Activated CD8-positive, alpha-beta memory T cell treated with anti-CD3 and anti-CD28 coated beads, Interleukin-2, amount 50 U/mL, for 1 hour (primary cell): ENCODE measurements around the gene GNAZ.
"Not testable (repeated sequence)": the region's sequence is repeated elsewhere in the genome, so short reads cannot be mapped to it uniquely, and the experiment has no call there.

Source experiments
- DNase-seq: peaks from one replicate; pipeline ENCODE4 v3.0.0-alpha.2; 2020; ENCODE audit errors: extremely low read depth

The GNAZ gene

GRCh38 chr22:23044570-23044969 lies 25.7 kb upstream of the GNAZ start:
- DNase-seq: no peak

GRCh38 chr22:23045461-23045860 lies 24.9 kb upstream of the GNAZ start:
- DNase-seq: no peak

DNA sequence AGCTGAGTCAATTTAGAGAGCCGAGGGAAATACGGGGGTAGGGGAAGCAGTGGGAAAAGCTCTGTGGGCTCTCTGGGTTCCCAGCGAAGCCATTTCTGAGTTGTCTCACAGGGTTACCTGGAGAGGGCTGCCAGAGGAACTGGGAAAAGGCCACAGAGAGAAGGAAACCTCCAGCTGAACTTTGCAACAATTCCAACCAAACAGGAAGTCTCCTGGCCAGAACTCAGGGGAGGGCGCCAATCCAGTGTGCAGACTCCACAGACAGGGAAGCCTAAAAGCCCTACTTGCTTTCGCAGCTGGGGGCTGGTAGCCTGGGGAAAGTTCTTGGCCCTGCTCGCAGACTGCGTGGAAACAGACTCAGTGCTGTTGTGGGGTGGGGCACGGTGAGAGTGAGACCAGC lies 23.1 kb upstream of the GNAZ start:
- no peak for DNase-seq

- no peak for DNase-seq
These were observed 22.6 kb upstream of the GNAZ start for GRCh38 chr22:23047742-23048141.

GRCh38 chr22:23050546-23050945 lies 19.8 kb upstream of the GNAZ start:
- DNase-seq: not testable (repeated sequence)

DNA sequence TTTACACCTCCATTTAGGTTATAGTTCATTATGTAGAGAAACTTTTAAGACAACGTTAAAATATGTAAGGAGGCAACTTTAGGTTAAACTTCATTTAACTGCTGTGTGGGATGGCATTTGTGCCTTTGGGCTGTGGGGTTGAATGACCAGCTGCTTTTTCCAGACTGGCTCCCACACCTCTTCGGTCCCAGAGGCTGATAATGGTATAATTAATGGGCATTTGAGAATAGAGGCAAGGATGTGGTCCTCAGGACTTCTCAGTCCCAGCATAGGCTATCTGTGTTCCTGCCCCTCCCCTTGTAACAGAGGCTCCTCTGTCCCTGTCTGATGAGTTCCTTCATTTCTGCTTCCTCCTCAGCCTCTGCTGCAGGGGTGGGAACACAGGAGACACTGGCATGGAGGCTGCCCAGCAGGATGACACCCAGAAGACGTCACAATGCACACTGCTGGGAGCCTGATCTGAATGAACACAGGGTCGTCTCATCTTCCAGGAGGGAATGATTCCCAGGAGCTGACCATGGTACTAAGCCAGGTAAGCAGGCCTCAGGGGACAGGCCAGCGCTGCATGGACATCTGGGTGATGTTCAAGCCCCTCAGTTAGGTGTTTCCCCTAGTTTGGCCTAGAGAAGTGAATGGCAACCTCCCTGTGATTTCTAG lies 17.1 kb upstream of the GNAZ start:
- no peak for DNase-seq

DNA sequence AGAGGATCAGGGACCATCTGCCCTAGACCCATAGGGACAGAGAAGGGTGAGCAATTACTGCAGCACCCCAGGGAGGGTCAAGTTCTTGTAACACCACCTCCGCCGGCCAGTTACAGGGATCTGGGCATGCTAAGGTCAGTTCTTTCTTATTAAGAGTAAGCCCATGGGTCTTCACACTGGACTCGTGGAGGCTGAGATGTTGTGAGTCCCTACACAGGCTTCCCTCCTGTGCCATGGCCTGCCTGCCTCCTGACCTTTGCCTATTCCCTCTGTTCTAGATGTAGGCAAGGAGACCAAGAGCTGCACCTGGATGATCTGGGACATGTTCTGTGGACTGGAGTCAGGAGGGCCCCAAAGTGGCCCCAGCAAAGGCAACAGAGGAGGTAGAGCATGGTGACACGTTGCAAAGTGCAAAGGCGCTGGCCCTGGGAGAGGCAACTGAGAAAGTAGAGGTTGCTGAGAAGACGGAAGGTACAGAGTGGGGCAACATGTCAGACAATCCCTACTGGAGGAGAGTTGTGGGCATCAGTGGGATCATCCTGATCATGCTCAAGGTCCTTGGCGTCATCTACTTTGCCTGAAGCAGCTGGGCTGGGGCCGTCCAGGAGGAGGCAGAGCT lies 16.3 kb upstream of the GNAZ start:
- no peak for DNase-seq

DNA sequence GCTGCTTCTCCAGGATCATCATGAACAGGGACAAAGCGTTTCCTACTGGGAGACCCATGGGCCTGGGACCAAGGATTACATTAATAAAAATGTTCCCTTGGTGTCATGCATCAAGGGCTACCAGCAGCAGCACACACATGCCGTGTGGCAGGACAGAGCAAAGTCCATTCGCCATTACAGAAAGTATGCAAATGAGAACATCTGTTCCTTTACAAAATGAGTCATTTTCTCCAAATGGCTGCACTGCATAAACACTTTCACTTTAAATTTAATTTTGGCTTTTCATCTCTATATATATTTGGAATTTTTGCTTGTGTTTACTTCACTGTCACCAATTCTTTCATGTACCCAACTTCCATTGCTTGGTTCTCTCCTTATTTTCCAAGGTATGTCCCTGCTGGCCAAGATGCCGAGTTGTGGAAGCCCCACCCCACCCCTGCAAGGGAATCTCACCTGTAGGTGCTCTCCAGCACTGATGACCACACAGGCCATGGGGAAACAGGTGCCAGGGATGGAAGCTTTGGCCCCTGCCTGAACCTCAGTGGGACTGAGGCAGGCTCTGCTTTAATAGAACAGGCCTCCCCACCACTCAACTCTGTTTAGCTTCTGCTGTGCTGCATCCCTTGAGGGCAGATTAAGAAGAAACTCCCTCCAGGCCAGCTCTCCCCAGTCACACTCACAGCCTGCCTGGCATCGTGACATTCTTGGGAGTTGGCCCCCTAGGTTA lies 15.6 kb upstream of the GNAZ start:
- no peak for DNase-seq

DNA sequence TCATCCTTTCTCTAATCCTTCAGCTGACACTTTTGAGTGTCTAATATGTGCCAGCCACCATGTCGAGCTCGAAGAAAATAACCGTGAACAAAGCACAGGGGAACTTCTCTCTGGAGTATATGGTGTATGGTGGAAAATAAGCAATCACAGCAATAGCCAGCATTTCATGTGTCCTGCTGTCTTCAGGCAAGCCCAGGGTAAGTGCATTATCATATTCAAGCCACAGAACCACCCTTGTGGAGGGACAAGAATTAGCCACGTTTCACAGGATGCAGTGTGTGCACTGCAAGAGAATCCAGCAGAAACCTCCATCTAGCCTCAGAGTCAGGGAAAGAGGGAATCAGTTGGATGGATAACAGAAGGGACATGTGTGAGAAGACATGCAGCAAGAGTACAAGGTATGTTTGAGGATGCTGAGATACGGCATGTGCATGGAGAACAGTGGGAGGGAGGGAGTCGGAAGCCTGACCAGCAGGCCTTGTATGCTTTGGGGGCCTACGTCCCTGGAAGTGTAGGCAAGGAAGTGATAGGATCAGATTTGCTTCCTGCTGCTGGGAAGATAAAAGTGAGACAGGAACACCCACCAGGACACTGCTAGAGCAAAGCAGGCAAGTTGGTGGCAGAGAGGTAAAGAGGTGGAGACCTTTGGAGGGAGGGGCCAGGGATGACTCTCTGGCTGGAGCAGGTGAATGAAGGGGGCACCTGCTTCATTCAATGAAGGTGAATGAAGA lies 14.7 kb upstream of the GNAZ start:
- DNase-seq: no peak

- no peak for DNase-seq
These were observed 13.0 kb upstream of the GNAZ start for GRCh38 chr22:23057331-23057730.

DNA sequence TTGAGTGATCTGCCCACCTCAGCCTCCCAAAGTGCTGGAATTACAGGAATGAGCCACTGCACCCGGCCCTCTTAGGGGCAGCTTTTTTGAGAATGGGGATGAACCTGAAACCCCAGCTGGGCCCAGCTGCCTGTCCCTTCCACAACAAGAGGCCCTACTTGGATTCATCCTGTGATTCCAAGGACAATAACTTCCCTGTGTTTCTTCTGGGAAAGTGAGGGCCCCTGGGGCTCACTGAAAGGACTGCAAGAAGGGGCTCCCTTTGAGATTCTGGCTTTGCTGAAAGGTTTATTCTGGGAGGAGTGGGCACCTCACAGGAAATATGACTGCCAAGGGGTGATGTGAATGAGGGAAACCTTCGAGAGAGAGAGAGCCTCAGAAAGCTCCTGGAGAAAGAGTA lies 12.3 kb upstream of the GNAZ start:
- DNase-seq: no peak

GRCh38 chr22:23058481-23059283 lies 11.6 kb upstream of the GNAZ start:
- DNase-seq: no peak

- DNase-seq: no peak
These were observed 10.9 kb upstream of the GNAZ start for GRCh38 chr22:23059284-23059948.

DNA sequence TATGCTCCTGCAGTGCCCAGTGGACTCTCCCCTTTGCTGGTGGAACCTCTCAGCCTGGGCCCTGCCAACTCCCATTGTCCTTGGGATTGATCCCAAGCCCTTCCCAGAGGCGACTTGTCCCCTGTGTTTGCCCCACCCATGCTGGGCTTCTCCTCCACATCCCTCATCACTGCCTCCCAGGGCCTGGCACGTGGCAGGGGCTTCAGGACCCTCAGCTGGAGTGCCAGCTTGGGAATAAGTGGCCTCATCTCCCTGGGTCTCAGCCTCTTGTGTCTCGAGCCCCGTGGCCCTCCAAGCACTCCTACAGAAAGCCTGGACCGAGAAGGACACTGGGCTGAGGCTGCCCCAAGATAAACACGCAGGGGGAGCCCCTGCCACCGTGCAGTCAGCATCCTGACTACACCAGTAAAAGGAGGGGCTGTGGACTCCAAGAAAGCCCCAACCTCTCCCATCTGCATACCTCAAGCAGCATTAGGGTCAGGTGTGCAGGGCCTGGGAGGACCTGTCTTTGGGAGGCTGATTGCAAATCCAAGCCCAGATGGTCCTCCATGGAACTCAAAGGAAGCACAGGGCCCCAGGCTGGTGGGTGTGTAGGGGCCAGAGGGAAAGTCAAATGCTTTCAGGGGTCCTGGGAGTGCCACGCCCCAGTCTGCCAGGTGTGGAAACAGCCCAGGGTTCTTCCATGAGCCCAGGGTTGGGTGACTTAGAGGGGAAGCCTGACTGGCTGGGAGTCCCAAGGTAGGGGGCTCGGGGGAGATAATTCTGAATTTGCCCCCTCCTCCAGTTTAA lies 9.5 kb upstream of the GNAZ start:
- no peak for DNase-seq

- DNase-seq: no peak
These were observed 8.6 kb upstream of the GNAZ start for GRCh38 chr22:23061471-23062280.

GRCh38 chr22:23062616-23063538 lies 7.4 kb upstream of the GNAZ start:
- no peak for DNase-seq

- no peak for DNase-seq
These were observed 6.6 kb upstream of the GNAZ start for GRCh38 chr22:23063539-23064380.
